ENCODE results near the gene GAD2.

GRCh38 chr10:26211781-26212444 lies 4.7 kb upstream of the GAD2 start:
- no peak for TF ChIP-seq POLR2AphosphoS5 (IDR thresholded peaks at IDR 0.05; ENCODE audit: low read depth, low read length)
- TF ChIP-seq SIN3A (IDR thresholded peaks at IDR 0.05; ENCODE audit: borderline replicate concordance, insufficient read depth, low read length) = no peak
- TF ChIP-seq REST (IDR thresholded peaks at IDR 0.05; ENCODE audit: insufficient read depth in 1 of 2, low read depth in 2 of 2, low read length in 2 of 2) = no peak
